ENCODE measurements around the gene SPIRE2. TPM values are rescaled to one million over a fixed set of nuclear protein-coding genes. Genes with fewer than 3 reads are reported as not detected.
"Not testable (repeated sequence)": the region's sequence is repeated elsewhere in the genome, so short reads cannot be mapped to it uniquely, and the experiment has no call there.

Gene SPIRE2
- total RNA-seq, 1 experiment from 2014 or later = 29.6 TPM

- intact Hi-C loops (cut with micrococcal nuclease; ENCODE audit: unreplicated experiment) = no loop called here
- POLR2A ChIA-PET = no interaction called here
- no TSS peak for BruUV-seq (replicated peaks)
- Mint-ChIP-seq H3K36me3 (ENCODE audit: insufficient read depth, unreplicated experiment) (peaks cover 97% of the 10 kb centered on the region), H3K9me3 (ENCODE audit: unreplicated experiment) (no peaks in the 10 kb centered on the region), H3K4me1 (ENCODE audit: low read depth, unreplicated experiment) (no peaks in the 10 kb centered on the region), H3K4me3 (ENCODE audit: unreplicated experiment) (no peak overlapping the region), H3K27me3 (ENCODE audit: insufficient read depth, unreplicated experiment) (no peaks in the 10 kb centered on the region), H3K27ac (ENCODE audit: unreplicated experiment) (no peak overlapping the region)
- no peaks in the 10 kb centered on the region for H3K27me3 ChIP-seq (replicated peaks; ENCODE audit: control insufficient read depth, insufficient read depth, low read length)
- TF ChIP-seq CTCF (IDR thresholded peaks at IDR 0.05; ENCODE audit: insufficient read depth in 1 of 2, low read depth in 1 of 2, low read length in 1 of 2, severe bottlenecking in 1 of 2, unreplicated experiment in 1 of 2) = no peak
- peaks cover 5% of the 10 kb centered on the region for H3K36me3 ChIP-seq (ENCODE audit: control insufficient read depth, insufficient read depth, low read length)
- no peak overlapping the region for H3K4me3 ChIP-seq (ENCODE audit: low read depth, low read length)
- no peaks in the 10 kb centered on the region for H3K9me3 ChIP-seq
- CTCF ChIA-PET = no interaction called here
- H3K4me1 ChIP-seq = no peaks in the 10 kb centered on the region
- no peak for DNase-seq
These were observed 45.8 kb upstream of the SPIRE2 start for GRCh38 chr16:89782489-89782888.

GRCh38 chr16:89783952-89784351, 44.3 kb upstream of the SPIRE2 start:
- intact Hi-C loops (cut with micrococcal nuclease; ENCODE audit: unreplicated experiment); H3K27me3 Mint-ChIP-seq (ENCODE audit: insufficient read depth, unreplicated experiment); H3K9me3 ChIP-seq; H3K4me1 Mint-ChIP-seq (ENCODE audit: low read depth, unreplicated experiment); H3K4me1 ChIP-seq; H3K27me3 ChIP-seq (replicated peaks; ENCODE audit: control insufficient read depth, insufficient read depth, low read length); DNase-seq; H3K4me3 ChIP-seq (ENCODE audit: low read depth, low read length); BruUV-seq (replicated peaks); H3K36me3 ChIP-seq (ENCODE audit: control insufficient read depth, insufficient read depth, low read length); H3K4me3 Mint-ChIP-seq (ENCODE audit: unreplicated experiment); H3K27ac Mint-ChIP-seq (ENCODE audit: unreplicated experiment); H3K9me3 Mint-ChIP-seq (ENCODE audit: unreplicated experiment): not testable (repeated sequence)
- POLR2A ChIA-PET = interaction anchor here (0.6 kb wide), 1 partner anchor 272 kb away, joined by 3 read pairs; no protein-coding TSS in a partner anchor
- CTCF ChIA-PET = interaction anchor here (0.6 kb wide), 1 partner anchor 66 kb away, joined by 3 read pairs; no protein-coding TSS in a partner anchor
- H3K36me3 Mint-ChIP-seq (ENCODE audit: insufficient read depth, unreplicated experiment) = peaks cover 95% of the 10 kb centered on the region

GRCh38 chr16:89784406-89784805, 43.9 kb upstream of the SPIRE2 start:
- Histone ChIP-seq H3K27me3 (replicated peaks; ENCODE audit: control insufficient read depth, insufficient read depth, low read length) (no peaks in the 10 kb centered on the region), H3K9me3 (no peaks in the 10 kb centered on the region), H3K4me3 (ENCODE audit: low read depth, low read length) (no peak overlapping the region), H3K4me1 (no peaks in the 10 kb centered on the region), H3K36me3 (ENCODE audit: control insufficient read depth, insufficient read depth, low read length) (peaks cover 5% of the 10 kb centered on the region)
- no peak overlapping the region for H3K4me3 Mint-ChIP-seq (ENCODE audit: unreplicated experiment)
- ChIA-PET CTCF (interaction anchor here (0.6 kb wide), 1 partner anchor 65 kb away, joined by 3 read pairs; no protein-coding TSS in a partner anchor), POLR2A (no interaction called here)
- BruUV-seq (replicated peaks) = no TSS peak
- H3K27ac Mint-ChIP-seq (ENCODE audit: unreplicated experiment) = no peak overlapping the region
- no peaks in the 10 kb centered on the region for H3K27me3 Mint-ChIP-seq (ENCODE audit: insufficient read depth, unreplicated experiment)
- intact Hi-C loops (cut with micrococcal nuclease; ENCODE audit: unreplicated experiment) = no loop called here
- peaks cover 95% of the 10 kb centered on the region for H3K36me3 Mint-ChIP-seq (ENCODE audit: insufficient read depth, unreplicated experiment)
- no peak for DNase-seq
- no peaks in the 10 kb centered on the region for H3K9me3 Mint-ChIP-seq (ENCODE audit: unreplicated experiment)
- H3K4me1 Mint-ChIP-seq (ENCODE audit: low read depth, unreplicated experiment) = no peaks in the 10 kb centered on the region
- TF ChIP-seq CTCF (IDR thresholded peaks at IDR 0.05; ENCODE audit: insufficient read depth in 1 of 2, low read depth in 1 of 2, low read length in 1 of 2, severe bottlenecking in 1 of 2, unreplicated experiment in 1 of 2) = no peak

Data from Caco-2 (cell line).